Panc1 (cell line): ENCODE data around the gene C2orf76. TPM values are rescaled to one million over a fixed set of nuclear protein-coding genes. Genes with fewer than 3 reads are reported as not detected.

Source experiments
- ATAC-seq: fragments of 200-7000 bp; cut with Tn5 transposase; 2 replicates; pipeline ENCODE4 v1.9.1; 2020; ENCODE audit warnings: mild to moderate bottlenecking, moderate library complexity
- BruUV-seq: library from RNA; stranded (reverse); fragments of 400-500 nt; replicated peaks from 2 replicates; lab custom pipeline; 2021; lab: Mats Ljungman, UMichigan
- CTCF ChIA-PET: fragments of 300-600 bp; sonication (Branson Sonifier 250); formaldehyde crosslinking; loops from one replicate; lab custom pipeline; 2022; ENCODE audit warnings: antibody characterized with exemption; lab: Charles Lee
- POLR2A ChIA-PET: fragments of 300-600 bp; sonication (Branson Sonifier 250); formaldehyde crosslinking; loops from one replicate; lab custom pipeline; 2022; ENCODE audit warnings: antibody characterized with exemption; lab: Charles Lee
- DNase-seq: peaks from one replicate; pipeline ENCODE4 v3.0.0-alpha.2; 2010; ENCODE audit warnings: low read depth, low spot score
- H3K27ac ChIP-seq: 2 replicates; pipeline ENCODE4 v1.5.1; 2011; ENCODE audit warnings: mild to moderate bottlenecking, low read length, inconsistent platforms
- H3K27me3 ChIP-seq: fragments of 200-500 bp; sonication (Bioruptor generic); 2 replicates; pipeline ENCODE4 v1.6.0; 2014; ENCODE audit warnings: low read length, inconsistent platforms; ENCODE audit not compliant: control insufficient read depth, insufficient read depth
- H3K36me3 ChIP-seq: fragments of 200-500 bp; sonication (Bioruptor generic); 2 replicates; pipeline ENCODE4 v1.5.1; 2014; ENCODE audit warnings: inconsistent platforms, mild to moderate bottlenecking, low read length, moderate library complexity; ENCODE audit not compliant: control insufficient read depth, insufficient read depth
- H3K4me1 ChIP-seq: 2 replicates; pipeline ENCODE4 v1.5.1; 2011; ENCODE audit warnings: inconsistent platforms, mild to moderate bottlenecking, low read length, moderate library complexity; ENCODE audit not compliant: control insufficient read depth, insufficient read depth
- H3K4me3 ChIP-seq, 2 experiments: 2 replicates each; pipeline ENCODE4 v1.5.1; 2011 to 2012; ENCODE audit warnings: low read depth in 2 of 2, low read length in 2 of 2, mild to moderate bottlenecking in 2 of 2, inconsistent platforms in 1 of 2, moderate library complexity in 1 of 2
- H3K9me3 ChIP-seq: fragments of 200-500 bp; sonication (Bioruptor generic); 2 replicates; pipeline ENCODE4 v1.5.1; 2014; ENCODE audit warnings: low read depth, mild to moderate bottlenecking, inconsistent platforms, low read length, moderate library complexity; ENCODE audit not compliant: control insufficient read depth, insufficient read depth
- POLR2AphosphoS5 ChIP-seq: IDR thresholded peaks from 2 replicates; pipeline ENCODE4 v1.6.1; 2012; ENCODE audit warnings: mild to moderate bottlenecking, low read depth, low read length, moderate library complexity
- SIN3A ChIP-seq: IDR thresholded peaks from 2 replicates; pipeline ENCODE4 v1.6.1; 2012; ENCODE audit warnings: low read depth, mild to moderate bottlenecking, low read length, moderate library complexity, borderline replicate concordance; ENCODE audit not compliant: insufficient read depth
- TCF7L2 ChIP-seq: IDR thresholded peaks from 2 replicates; pipeline ENCODE4 v1.6.1; 2011; ENCODE audit warnings: mild to moderate bottlenecking, low read depth, low read length, inconsistent platforms
- in situ Hi-C: cut with HindIII; loops from 2 replicates; pipeline ENCODE4 v1.10.0; 2016; ENCODE audit warnings: low sequenced_read_pairs, low pct_unique_long_range_greater_than_20kb
- intact Hi-C: fragments of 100-400 bp; cut with micrococcal nuclease; formaldehyde crosslinking; loops from one replicate; pipeline ENCODE4 v1.10.0; 2022; ENCODE audit not compliant: unreplicated experiment
- total RNA-seq: library from RNA; stranded (reverse); gene quantifications from one replicate; pipeline ENCODE4 v1.2.1, GENCODE V29; 2021; ENCODE audit not compliant: unreplicated experiment
- TF ChIP-seq, protein P1 (sequence below): fragments of 450-650 bp; IDR thresholded peaks from 2 replicates; pipeline ENCODE4 v1.5.1; 2017; ENCODE audit warnings: mild to moderate bottlenecking
- TF ChIP-seq, protein P2 (sequence below), 2 experiments: IDR thresholded peaks; 2 replicates each; pipeline ENCODE4 v1.6.1; 2011 to 2012; ENCODE audit warnings: low read depth in 2 of 2, control low read depth in 1 of 2, low read length in 1 of 2, mild to moderate bottlenecking in 1 of 2, moderate library complexity in 1 of 2; ENCODE audit not compliant: insufficient read depth in 1 of 2

Gene C2orf76
- total RNA-seq, 1 experiment from 2014 or later: 22.7 TPM

GRCh38 chr2:119265693-119266066 lies 101.0 kb downstream of the C2orf76 start:
- Histone ChIP-seq H3K36me3 (no peaks in the 10 kb centered on the region), H3K4me1 (no peaks in the 10 kb centered on the region), H3K27me3 (no peaks in the 10 kb centered on the region), H3K9me3 (no peaks in the 10 kb centered on the region), H3K27ac (no peak overlapping the region), H3K4me3 (no peak overlapping the region)
- no peak for TF ChIP-seq POLR2AphosphoS5
- TF ChIP-seq, protein P1, sequence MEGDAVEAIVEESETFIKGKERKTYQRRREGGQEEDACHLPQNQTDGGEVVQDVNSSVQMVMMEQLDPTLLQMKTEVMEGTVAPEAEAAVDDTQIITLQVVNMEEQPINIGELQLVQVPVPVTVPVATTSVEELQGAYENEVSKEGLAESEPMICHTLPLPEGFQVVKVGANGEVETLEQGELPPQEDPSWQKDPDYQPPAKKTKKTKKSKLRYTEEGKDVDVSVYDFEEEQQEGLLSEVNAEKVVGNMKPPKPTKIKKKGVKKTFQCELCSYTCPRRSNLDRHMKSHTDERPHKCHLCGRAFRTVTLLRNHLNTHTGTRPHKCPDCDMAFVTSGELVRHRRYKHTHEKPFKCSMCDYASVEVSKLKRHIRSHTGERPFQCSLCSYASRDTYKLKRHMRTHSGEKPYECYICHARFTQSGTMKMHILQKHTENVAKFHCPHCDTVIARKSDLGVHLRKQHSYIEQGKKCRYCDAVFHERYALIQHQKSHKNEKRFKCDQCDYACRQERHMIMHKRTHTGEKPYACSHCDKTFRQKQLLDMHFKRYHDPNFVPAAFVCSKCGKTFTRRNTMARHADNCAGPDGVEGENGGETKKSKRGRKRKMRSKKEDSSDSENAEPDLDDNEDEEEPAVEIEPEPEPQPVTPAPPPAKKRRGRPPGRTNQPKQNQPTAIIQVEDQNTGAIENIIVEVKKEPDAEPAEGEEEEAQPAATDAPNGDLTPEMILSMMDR: no peak
- no peak for TF ChIP-seq TCF7L2
- TF ChIP-seq, protein P2, sequence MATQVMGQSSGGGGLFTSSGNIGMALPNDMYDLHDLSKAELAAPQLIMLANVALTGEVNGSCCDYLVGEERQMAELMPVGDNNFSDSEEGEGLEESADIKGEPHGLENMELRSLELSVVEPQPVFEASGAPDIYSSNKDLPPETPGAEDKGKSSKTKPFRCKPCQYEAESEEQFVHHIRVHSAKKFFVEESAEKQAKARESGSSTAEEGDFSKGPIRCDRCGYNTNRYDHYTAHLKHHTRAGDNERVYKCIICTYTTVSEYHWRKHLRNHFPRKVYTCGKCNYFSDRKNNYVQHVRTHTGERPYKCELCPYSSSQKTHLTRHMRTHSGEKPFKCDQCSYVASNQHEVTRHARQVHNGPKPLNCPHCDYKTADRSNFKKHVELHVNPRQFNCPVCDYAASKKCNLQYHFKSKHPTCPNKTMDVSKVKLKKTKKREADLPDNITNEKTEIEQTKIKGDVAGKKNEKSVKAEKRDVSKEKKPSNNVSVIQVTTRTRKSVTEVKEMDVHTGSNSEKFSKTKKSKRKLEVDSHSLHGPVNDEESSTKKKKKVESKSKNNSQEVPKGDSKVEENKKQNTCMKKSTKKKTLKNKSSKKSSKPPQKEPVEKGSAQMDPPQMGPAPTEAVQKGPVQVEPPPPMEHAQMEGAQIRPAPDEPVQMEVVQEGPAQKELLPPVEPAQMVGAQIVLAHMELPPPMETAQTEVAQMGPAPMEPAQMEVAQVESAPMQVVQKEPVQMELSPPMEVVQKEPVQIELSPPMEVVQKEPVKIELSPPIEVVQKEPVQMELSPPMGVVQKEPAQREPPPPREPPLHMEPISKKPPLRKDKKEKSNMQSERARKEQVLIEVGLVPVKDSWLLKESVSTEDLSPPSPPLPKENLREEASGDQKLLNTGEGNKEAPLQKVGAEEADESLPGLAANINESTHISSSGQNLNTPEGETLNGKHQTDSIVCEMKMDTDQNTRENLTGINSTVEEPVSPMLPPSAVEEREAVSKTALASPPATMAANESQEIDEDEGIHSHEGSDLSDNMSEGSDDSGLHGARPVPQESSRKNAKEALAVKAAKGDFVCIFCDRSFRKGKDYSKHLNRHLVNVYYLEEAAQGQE (IDR thresholded peaks at IDR 0.05; ENCODE audit: insufficient read depth in 1 of 2, low read depth in 2 of 2, low read length in 1 of 2): no peak
- TF ChIP-seq SIN3A: no peak
- CTCF ChIA-PET: no interaction called here
- ATAC-seq (no peak), DNase-seq (no peak)
- intact Hi-C loops (no loop called here), in situ Hi-C loops (no loop called here)
- no TSS peak for BruUV-seq
- POLR2A ChIA-PET: interaction anchor here (0.5 kb wide), 1 partner anchor 22 kb away, joined by 3 read pairs; no protein-coding TSS in a partner anchor

DNA sequence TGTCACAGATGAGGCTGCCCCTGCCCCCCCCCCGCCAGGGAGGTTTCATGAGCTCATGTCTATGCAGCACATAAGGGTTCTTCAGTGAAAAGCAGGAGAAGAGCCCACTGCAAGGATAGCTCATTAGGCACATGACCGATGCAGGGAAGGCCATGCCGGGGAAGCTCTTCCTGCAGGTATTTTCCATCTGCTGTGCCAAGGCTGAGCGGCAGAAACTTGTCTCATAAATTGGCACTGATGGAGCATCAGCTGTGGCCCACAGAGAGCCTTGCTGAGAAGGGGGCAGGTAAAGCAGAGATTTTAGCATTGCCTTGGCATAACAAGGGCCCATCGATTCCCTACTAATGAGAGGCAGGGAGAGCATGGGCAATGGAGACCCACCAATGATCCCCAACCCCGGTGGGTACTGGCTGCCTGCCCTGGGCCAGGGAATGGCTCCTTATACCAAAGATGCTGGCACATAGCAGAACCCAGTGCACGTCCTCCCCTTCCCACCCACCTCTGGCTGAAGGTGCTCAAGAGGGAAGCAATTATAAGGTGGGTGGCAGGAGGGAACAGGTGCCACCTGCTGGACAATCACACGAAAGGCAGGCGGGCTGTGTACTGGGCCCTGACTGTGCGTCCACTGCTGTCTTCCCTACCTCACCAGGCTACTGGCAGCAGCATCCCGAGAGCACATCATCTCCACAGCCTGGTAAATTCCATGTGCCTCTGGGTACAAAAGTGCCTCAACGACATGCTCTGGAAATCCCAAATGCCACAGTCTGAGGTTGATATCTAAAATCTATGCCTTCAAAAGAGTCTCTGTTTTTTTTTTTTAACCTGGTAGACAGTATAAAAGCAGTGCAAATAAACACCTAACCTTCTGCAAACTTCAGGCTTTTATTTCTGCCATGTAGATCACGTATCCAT lies 101.6 kb downstream of the C2orf76 start:
- TF ChIP-seq, protein P2 (IDR thresholded peaks at IDR 0.05; ENCODE audit: insufficient read depth in 1 of 2, low read depth in 2 of 2, low read length in 1 of 2): peak in 1 of 2 experiments; percentile 22; a peak in 1 of 4 replicates
- no peak for TF ChIP-seq TCF7L2
- TF ChIP-seq, protein P1: peak; percentile 92
- DNase-seq (peak; percentile 28), ATAC-seq (peak; percentile 93)
- ChIA-PET POLR2A (no interaction called here), CTCF (interaction anchor here (0.6 kb wide), 1 partner anchor 215 kb away, joined by 8 read pairs; no protein-coding TSS in a partner anchor)
- no peaks in the 10 kb centered on the region for H3K9me3 ChIP-seq
- no peak overlapping the region for H3K27ac ChIP-seq
- no TSS peak for BruUV-seq
- no peaks in the 10 kb centered on the region for H3K27me3 ChIP-seq
- no peak overlapping the region for H3K4me3 ChIP-seq
- intact Hi-C loops: no loop called here
- in situ Hi-C loops: no loop called here
- H3K36me3 ChIP-seq: no peaks in the 10 kb centered on the region
- H3K4me1 ChIP-seq: no peaks in the 10 kb centered on the region
